GM21825 (cell line): Measurements from ENCODE around the gene DLX5.

Experiments
- ATAC-seq: cut with Tn5 transposase; IDR thresholded peaks from one replicate; pipeline ENCODE4 v1.9.1; 2021; ENCODE audit warnings: mild to moderate bottlenecking, moderate library complexity; ENCODE audit not compliant: unreplicated experiment

DLX5 gene

DNA sequence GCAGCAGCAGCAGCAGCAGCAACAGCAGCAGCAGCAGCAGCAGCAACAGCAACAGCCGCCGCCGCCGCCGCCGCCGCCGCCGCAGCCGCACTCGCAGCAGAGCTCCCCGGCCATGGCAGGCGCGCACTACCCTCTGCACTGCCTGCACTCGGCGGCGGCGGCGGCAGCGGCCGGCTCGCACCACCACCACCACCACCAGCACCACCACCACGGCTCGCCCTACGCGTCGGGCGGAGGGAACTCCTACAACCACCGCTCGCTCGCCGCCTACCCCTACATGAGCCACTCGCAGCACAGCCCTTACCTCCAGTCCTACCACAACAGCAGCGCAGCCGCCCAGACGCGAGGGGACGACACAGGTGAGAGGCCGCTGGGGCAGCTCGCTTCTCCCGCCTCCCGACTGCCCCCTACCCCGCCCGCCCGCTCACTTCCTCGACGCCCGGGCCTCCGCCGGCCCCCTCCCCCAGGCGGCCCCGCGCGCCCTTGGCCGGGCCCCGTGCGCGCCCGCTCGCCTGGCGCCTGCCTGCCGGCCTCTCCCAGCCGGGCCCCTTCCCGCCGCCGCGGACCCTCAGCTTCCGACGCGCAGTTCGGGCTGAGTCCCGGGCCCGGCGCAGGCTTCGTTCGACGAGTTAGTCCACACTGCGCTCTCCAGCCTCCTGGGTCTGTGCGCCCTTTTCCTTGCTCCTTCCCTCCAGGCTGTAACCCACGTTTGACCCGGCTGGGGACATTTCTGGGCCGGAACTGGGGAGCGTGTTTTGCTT, 18.4 kb downstream of the DLX5 start:
- ATAC-seq: peak; percentile 73

DNA sequence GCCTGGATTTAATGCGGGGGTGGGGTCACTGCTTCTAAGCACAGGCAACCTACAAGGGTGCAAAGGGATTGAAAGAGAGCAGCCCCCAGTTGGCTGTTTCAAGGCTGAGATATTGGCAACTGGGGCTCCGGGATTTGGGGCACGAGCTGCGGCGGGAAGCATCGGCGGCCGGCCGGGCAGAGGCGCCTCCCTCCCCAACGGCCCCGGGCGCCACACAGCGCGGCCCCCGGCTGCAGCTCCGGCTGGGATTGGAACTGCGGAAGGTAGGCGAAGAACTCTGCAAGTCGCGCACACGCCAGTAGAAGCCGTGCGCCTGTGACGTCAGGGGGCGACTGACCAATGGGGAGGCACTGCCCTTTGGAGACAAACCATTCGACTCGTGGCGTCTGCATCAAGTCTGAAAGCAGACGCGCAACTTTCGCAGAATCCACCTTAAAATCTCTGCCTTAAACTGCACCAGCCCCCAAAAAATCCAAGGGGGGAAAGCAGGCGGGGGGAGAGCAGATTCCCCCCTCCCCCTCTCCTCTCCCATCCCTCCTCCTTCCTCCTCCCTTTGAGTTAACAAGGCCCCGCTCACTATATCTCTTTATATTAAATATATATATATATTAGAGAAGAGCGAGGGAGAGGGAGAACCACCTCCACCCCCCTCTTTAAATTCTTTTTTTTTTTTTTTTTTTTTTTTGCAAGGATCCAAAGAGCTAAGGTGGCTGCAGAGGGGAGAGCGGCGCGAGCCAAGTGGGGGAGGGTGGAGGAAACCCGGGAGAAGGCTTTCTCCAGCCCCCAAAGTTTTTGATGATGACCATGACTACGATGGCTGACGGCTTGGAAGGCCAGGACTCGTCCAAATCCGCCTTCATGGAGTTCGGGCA, 19.2 kb downstream of the DLX5 start, which contains the start of gene DLX6:
Gene DLX6, plus strand, starts transcription at position 371 of the 872 bp plus-strand sequence. Its CDS starts 425 bp downstream, at position 796.
- no peak for ATAC-seq

DNA sequence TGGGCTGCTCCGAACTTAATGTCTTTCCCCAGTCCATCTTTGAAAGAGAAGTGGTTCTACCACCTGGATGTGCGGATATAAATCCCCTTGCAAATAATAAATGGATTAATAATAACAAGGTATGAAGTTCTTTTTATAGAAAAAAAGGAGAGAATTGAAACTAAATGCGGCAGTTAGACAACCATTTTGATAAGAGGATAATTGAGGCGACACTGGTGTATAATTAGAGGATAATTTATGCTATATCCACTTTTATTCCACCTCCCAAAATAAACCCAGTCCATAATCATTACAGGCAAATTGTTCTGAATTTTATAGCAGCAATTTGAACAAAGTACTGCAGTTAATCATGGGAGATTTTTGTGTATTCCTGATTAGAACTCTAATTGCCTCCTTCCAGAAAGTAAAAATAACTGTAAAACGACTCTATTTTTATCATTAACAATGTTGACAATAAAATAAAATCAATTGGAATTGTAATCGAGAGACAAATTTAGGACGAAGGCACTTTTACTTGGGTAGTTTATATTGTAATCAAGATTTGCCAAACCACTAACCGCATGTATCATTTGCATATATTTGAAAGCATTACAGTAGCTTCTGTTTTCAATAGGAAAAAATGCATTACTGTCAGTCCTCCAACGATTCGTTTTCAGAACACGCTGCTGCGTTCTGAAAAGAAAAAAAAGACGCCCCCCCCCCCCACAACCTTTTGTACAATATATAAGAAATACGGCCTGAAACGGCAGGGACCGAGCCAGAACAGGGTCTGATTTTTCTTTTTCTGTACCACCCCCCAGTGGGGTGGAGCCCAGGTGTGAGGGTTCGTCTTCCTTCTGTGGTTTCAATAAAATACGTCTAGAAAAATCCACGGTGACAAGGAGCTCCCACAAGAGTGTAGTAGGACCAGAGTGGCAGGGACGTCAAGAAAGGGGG, 20.1 kb downstream of the DLX5 start:
- no peak for ATAC-seq

DNA sequence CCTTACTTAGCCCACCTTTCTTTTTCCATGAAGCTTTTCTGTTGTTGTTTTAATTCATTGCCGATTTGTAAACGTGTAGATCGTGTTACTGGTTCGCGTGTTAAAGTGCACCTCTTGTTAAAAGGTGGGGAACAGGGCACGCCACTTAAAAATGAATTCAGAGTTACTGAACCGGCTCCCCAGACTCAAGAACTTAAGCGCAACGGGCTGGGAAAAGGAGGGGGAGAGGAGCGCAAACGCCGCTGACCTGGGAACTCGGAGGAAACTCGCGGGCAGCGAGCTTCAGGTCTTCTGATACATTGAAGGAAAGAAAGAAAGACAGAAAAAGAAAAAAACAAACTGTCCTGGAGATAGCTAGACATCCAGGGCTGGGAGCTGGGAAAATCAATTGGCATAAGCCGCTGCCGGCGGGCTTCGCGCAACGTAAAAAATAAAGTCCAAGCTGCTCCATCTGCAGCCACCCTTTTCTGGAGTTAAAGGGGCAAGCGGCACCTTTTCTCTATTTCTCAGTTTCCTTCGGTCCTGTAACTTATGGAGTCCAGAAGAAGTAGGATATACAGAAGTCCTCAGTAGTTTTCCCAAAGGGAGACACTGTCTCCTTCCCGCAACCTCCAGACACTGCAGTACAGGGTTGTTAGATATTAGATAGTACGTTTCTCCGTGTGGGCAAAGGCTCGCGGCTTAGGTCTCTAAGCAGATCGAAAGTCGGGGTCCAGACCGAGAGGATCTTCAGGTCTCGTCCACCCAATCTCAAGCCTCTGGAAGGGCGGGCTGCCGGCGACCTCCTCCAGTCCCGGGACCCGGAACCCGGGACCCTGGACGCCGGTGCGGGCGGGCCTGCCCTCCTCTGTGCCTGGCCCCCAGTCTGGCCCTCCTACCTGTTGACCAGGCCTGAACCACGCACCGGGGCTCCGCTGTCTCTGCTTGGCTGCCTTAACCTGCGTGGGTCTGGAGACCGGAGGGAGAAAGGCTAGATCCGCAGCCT, 21.1 kb downstream of the DLX5 start:
- no peak for ATAC-seq

DNA sequence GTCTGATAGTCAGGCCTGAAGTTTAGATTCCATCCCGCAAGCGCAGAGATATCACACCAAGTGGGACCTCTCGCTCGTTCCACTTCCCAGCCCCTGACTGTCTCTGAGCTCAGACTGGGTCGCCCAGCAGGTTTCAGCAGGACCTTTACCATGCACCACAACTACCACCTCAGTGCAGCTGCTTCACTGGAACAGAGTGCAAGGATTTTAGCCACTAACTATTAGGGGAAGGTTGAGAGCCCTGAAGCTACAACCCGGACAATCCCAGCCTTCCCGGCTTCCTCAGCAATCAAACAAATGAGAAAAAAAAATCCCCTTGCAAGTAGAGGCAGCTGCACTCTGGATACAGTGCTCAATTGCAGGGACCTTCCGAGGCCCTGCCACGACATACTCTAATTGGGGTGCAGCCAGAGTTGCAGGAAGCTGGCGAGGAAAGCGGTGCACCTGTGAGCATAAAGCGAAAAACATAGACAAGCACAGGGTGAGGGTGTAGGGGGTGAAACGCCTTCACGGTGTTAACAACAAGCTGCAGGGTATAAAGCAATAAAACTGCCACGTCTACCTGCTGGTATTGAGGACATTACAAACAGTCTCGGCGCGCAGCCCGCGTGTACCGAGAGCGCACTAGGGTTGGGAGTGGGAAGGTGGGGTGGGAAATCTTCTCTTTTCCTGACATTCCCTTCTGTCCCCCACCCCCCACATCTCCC, 21.9 kb downstream of the DLX5 start:
- no peak for ATAC-seq

DNA sequence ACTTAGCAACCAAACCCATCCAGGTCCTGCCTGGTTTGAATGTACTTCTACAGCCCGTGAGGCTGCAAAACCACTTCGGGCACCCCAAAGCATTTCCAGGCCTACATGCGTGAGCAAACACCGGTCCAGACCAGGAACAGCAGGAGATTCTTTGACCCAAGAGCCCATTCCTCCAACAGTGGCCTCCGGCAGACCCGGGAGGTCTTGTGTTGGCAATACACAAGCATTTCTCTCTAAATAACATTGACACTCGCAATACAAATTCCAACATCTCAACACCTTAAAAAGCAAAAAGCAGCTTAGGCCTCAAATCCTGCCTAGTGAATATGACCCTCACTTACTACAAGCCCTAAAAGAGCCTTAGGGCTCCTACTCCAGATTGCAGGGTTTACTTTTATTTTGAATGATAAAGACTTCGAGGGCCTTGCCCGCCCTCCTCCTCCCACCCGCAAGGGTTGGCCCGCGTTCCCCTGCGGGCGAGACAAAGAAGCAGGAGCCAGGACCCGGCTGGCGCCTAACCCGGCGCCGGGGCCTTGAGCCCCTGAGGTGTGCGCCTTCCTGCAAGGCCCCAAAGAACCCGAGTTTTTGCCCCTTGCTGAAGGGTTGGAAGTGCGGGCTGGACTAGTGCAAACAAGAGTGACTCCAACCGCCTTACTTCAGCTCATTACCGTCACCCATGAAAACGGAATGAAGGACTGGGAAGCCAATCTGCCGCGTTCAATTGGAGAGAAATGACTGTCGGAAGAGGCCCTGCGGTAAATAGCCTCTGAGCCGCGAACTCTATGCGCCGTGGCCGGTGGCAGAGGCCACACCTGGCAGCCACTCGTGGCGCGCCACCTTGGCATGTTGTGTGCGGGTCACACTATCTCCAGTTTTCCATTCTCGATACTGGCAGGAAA, 22.7 kb downstream of the DLX5 start:
- no peak for ATAC-seq

DNA sequence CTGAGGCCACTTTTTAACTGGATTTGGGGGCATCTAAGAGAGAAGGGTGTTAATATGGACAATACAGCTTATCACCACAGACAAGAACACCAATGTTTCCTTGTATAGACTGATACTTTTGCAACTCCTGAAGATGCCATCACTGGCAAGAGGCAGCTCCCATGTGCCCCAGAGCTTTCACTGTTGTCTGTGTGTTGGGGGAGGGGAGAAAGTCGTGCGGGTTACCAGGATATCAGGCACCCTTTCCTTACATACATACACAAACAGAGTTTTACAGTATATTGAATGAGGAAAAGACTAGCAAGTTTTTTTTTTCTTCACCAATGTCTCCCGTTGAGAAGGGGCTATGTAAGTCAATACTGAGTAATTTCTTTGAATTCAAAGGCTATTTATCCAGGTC, 23.4 kb downstream of the DLX5 start:
- no peak for ATAC-seq

DNA sequence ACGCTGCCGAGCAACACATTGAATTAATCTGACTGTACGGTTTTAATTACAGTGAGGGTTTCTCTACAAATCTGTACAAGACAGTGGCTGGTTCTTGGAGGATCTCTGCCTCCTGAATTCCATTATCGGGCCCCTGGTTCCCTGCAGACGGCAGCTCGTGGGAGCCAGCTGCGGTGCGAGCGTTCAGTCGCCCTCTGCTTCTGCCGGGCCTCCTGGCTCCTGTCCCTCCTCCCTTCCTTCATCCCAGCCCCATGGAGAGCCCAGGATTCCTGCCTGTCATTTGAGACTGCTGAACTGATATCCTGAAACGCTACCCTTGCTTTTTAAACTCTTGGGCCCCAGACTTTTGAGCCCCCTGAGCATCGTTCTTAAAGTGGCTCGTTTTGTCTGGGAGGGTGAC, 25.9 kb downstream of the DLX5 start:
- ATAC-seq: no peak

DNA sequence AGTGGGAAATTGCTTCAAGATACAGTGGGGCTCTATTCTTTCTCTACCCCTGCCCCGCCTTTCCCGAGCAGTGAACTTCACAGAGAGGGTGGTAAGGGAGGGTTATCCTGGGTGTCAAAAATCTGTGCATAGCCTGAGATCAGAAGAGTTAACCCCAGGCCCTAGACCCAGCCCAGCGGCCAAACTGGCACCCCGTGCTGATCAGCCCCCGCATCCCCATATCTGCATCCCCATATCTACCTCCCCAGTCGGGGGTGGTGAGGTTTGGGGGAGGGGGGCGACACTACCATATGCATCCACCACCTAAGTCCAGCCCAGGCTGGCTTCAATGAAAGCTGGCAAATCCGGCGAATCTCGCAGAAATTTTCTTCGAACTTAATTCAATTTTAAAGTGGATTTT, 26.3 kb downstream of the DLX5 start:
- ATAC-seq: no peak

DNA sequence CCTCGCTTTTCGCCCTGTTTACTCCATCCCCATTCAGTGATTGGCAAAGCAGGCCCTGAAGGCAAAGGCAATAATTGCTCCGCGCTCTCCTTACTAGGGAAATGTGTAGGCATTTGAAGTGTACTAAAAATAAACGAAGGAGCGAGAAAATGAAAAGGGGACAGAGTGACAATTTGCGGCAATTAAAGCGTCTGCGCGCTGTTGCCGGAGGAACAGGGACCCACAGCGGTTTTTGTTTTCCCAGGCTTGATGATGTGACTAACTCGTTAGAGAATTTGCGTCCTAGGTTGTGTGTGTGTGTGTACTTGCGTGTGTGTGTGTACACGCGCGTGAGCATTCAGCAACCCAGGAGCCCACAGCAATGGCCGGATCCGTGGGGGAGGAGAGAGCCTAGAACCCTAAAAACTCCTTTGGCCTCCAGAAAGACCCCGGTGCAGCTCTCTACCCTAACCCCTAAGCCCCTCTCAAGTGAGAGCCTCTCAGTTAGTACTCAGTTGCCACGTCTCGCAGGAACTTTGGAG, 27.1 kb downstream of the DLX5 start:
- ATAC-seq: no peak

DNA sequence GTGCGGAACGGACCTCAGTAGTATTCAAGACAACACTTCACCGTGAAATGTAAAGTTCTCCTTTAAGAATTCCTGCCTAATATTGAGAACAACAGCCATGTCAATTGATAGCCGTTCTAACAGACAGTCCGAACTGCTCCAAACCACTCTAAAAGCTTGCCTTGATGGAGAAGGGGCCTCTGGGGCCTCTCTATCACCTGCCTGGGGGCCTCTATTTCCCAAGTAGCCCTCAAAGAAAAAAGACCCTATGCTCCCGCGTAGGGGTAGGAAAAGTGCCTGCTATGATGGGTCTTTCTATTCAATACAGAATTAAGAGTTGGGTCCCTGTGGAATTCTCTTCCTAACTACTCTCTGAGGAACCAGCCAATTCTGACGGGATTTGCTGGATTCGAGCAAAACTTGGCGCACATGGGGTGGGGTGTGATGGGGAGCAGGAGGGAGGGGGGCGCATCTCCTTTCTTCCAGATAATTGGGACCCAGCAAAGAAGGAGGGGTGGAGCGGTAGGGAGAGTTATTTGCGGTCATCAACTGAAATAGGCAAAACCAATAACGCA, 27.6 kb downstream of the DLX5 start:
- no peak for ATAC-seq

DNA sequence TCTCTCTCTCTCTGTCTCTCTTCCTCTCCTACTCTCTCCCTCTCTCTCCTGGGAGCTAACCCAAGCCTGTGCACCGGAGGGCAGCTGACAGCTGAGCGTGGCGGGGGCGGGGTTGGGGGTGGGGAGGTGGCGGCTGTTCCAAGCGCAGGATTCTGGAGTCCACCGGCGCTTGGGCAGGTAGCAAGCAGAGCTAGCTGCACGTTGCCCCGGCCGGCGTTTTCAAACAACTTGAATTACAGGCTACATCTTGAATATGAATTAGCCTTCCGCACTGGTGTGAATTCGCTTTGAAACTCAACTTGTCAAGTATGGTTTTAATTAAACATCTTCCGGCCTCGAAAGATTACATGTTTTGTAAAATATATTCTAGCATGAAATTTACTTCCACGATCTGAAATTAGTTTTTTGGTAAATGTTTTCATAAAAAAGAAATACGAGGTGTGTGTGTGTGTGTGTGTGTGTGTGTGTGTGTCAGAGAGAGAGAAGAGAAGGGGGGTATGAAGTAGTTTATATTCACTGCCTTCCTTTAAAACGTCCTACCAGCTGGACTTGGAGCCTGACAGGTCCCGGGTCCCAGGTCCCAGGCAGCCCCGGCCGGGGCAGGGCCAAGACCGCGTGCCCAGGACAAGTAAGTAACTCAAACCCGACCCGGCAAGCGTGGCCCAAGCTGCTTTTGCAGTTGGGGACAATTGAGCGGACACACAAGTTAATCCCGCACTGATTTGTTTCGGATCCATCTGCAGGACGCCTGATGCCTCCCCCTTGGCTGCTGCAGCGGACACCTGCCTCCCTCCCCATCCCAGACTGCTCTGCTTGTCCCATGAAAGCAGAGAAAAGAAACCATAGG, 28.3 kb downstream of the DLX5 start:
- no peak for ATAC-seq

DNA sequence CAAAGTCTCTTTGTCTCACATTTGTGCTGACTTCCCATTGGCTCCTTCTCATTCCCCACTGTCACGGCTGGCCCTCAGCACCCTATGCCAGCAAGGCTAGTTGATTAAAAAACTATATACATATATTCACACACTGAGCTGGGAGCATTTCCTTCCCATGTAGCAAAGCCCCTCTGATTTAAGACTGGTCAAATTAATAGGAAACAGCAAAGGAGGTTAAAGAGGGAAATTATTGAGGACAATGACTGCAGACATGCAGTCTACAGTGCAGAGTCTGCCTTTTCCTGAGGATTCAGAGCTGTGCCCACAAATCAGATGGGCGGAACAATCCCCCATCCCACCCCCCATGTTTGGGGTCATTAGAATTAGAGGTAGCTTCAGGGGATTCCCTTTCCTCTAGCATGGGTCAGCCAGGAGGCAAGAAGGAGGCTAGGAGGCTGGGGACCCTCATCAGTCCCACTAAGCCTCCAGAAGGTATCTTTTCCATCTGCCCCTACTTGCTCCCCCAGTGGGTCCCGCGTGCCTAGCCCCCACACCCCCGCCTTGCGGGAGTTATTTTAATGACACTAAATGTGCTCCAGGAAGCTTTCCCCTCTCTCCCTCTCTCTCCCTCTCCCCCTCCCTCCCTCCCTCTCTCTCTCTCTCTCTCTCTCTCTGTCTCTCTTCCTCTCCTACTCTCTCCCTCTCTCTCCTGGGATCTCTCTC, 29.1 kb downstream of the DLX5 start:
- no peak for ATAC-seq

DNA sequence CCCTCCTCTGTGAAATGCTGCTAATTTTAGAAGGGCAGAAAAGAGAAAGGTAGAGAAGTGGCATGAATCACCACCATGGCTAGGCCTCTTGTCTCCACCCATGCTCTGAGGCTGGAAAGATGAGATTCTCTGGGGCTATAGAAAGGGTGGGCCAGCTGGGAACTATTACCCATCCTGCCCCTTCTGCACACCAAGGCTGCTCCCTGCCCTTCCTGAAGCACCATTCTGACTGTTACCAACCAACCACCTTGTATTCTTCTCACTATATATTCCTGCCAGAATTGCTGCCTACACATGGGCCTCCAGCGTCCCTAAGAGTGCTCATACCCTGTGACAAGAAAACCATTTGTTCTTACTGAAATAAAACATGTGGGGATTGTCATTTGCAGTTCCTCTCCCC, 30.7 kb downstream of the DLX5 start:
- no peak for ATAC-seq

DNA sequence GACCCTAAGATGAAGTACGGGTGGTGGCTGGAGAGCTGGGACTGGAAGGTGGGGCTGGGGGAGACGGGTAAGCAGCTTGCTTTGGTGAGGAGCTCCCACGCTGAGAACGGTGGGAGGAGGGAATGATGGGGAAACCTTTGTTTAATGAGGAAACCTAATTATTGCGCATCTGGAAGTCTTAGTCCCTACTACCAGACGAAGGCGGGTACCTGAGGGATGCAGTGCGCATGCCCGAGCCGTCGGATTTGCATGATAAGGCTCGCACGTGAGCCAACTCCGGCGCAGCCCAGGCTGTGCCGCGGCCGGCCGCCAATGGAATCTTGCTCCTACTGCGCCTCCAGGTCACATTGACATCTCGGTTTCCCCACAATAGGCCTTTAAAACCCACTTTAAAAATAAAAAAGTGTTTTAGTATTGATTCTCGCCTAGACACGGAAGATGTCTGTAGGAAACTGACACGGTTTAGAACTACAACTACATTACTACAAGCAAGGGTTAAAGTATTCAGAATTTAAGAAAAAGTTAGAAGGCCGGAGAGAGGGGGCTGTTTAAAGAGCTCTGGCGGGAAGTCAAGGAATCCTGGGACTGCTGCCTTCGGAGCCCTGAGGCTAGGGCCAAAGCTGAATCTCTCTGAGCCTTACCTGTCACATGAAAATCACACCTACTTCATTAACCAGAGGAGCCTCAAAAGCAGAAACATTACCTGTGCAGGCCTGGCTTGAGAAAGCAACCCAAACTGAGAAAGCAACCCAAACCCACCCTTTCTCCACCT, 31.4 kb downstream of the DLX5 start:
- no peak for ATAC-seq
